Activated CD8-positive, alpha-beta memory T cell treated with anti-CD3 and anti-CD28 coated beads, Interleukin-2, amount 50 U/mL, for 1 hour (primary cell): ENCODE measurements around the gene CASQ2.

Experiments
- DNase-seq: peaks from one replicate; pipeline ENCODE4 v3.0.0-alpha.2; 2020; ENCODE audit errors: extremely low read depth

CASQ2 gene

DNA sequence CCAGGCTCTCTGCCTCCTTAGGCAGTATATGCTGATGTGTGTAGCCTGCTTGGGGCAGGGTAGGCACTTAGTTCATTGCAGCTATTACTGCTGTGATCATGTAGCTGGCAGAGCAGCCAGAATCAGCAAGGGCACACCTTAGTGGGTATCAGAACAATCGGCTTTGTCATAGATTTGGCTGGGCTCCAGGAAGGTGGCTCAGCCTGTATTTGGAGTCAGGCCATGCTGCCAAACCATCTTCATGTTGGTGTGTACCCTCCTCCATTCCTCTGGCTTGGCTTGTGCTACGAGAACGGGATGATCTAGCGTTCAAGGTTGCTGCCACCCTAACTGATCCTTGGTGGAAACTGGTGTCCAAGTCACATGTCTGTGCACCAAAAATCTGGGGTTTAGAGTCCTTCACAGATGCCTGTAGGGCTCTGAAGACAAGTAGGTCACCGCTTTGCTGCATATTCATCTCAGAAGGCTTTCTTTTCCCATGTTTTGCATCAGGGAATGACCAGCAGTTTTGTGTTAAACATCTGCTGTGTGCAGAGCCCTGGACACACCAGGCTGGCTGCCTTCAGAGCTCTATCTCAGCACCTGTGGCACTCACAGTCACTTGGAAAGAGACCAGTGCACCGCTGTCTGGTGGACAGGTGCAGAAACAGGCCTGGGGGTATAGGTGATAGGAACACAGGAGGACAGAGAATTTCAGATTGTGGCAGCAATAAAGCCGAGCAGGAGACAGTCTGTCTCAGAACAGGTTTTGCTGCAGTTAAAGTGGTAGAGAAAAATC lies 103.0 kb downstream of the CASQ2 start:
- DNase-seq: no peak

DNA sequence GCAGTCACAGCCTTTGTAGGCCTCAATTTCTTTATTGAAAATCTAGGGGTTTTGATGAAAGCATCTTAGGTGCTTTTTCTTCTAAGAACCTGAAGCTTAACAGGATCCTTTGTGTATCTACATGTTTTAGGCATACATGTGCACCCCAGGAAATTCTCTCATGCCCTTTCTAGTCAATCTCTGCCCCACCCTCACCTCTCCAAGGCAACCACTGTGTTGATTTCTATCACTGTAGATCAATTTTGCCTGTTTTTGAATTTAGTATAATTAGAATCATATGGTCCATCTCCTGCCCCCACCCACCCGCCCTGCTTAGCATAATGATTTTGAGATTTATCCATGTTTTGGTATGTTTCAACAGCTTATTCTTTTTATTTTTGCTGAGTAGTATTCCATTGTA lies 107.4 kb downstream of the CASQ2 start:
- no peak for DNase-seq

- no peak for DNase-seq
Measured at GRCh38 chr1:115660151-115660550, 108.4 kb downstream of the CASQ2 start.

- DNase-seq: no peak
Measured at GRCh38 chr1:115658646-115659045, 109.9 kb downstream of the CASQ2 start.

GRCh38 chr1:115656461-115657077 lies 111.9 kb downstream of the CASQ2 start:
- no peak for DNase-seq

- no peak for DNase-seq
Measured at GRCh38 chr1:115655916-115656315, 112.6 kb downstream of the CASQ2 start.

DNA sequence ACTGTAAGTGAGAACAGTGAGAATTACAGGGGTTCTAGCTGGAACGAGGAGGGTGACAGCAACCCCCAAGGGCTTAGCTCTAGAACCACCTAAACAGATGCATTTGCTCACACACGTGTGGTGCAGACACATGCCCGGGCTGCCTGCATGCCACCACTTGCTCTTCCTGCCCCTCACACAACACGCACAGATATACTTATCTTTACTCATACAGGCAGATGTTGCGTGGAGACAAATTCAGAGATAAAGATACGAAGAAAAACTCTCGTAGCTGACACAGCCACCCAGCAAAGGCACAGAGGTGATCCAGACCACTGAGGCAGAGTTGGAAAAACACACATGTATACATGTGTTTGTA lies 113.2 kb downstream of the CASQ2 start:
- DNase-seq: no peak

DNA sequence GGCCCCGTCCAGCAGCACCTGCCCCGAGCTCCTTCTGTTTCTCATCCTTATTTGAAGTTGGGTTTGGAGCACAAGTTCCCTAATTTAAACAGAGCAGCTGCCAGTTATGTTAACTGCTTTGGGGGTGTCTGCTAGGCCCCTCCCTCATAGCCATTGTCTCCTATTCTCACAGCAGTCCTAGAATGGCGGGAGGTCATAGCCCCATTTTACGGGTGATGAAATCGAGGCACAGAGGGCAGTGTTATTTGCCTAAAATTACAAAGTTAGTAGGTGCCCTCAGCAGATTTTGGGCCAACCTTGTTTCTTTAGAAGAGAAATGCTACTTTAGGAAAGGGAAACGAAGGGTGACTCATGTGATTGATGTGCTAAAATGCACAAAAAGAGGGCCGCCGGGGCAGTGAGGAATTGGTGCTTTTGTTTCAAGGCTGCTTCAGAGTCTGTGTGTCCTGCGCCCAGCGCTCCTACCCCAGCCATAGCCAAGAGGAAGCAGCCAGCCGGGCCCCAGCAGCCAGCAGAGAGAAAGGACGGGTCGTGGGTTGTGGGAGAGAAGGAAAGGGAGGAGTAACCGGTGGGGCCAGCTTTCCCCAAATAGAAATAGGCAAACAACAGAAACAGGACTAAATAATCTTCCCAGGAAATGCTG lies 113.7 kb downstream of the CASQ2 start:
- DNase-seq: no peak

DNA sequence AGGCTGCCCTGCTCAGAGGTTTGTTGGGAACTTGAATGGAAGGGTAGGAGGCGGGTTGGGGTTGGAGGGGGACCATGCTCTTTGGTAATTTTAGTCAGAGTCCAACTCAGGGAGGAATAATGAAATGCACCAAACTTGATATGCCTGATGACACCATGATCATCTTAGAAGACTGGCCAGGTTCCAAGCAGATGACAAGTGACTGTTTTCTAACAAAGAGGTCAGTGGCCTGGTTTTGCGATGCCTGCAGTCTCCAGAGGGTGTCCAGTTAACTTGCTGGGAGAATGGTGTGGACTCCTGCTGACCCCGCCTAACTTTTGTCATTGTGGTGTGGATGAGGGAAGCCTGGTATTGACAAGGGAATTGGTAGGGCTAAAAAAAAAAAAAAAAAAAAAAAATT lies 114.4 kb downstream of the CASQ2 start:
- no peak for DNase-seq

GRCh38 chr1:115652236-115652788 lies 116.2 kb downstream of the CASQ2 start:
- no peak for DNase-seq

- no peak for DNase-seq
Measured at GRCh38 chr1:115651391-115651790, 117.1 kb downstream of the CASQ2 start.

- DNase-seq: no peak
Measured at GRCh38 chr1:115650961-115651360, 117.6 kb downstream of the CASQ2 start.
